Loucy (cell line): ENCODE results near the gene JDP2.

ENCODE experiments used
- CTCF ChIP-seq: fragments of 200-600 bp; sonication (generic); conservative IDR thresholded peaks from 2 replicates; pipeline ENCODE4 v1.5.1; 2014; ENCODE audit warnings: mild to moderate bottlenecking, antibody characterized with exemption, low read length
- EZH2phosphoT487 ChIP-seq: fragments of 200-600 bp; IDR thresholded peaks from 2 replicates; pipeline ENCODE4 v1.6.1; 2018; ENCODE audit warnings: antibody characterized with exemption, mild to moderate bottlenecking, moderate library complexity, borderline replicate concordance

GRCh38 chr14:75406102-75406501 is 21.7 kb upstream of the JDP2 start:
- TF ChIP-seq CTCF = no peak
- no peak for TF ChIP-seq EZH2phosphoT487
